Femur (tissue), 1 donor: ENCODE data around the gene UBE2G1.
"Not testable (repeated sequence)": the region's sequence is repeated elsewhere in the genome, so short reads cannot be mapped to it uniquely, and the experiment has no call there.

Experiments used
- DNase-seq: peaks from one replicate; pipeline ENCODE4 v3.0.0-alpha.2; 2017

The UBE2G1 gene

GRCh38 chr17:4375039-4375748 is 8.7 kb upstream of the UBE2G1 start:
- DNase-seq = no peak

- no peak for DNase-seq
Observed at GRCh38 chr17:4369557-4370230, 3.2 kb upstream of the UBE2G1 start.

- no peak for DNase-seq
Observed at GRCh38 chr17:4368341-4368740, 1.9 kb upstream of the UBE2G1 start.

DNA sequence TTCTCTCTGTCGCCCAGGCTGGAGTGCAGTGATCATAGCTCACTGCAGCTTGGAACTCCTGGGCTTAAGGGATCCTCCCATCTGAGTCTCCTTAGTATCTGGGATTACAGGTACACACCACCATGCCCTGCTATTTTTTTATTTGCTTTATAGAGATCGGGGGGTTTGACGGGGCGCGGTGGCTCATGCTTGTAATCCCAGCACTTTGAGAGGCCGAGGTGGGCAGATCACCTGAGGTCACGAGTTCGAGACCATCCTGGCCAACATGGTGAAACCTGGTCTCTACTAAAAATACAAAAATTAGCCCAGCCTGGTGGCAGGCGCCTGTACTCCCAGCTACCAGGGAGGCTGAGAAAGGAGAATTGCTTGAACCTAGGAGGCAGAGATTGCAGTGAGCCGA is 702 bp upstream of the UBE2G1 start:
- not testable (repeated sequence) for DNase-seq

DNA sequence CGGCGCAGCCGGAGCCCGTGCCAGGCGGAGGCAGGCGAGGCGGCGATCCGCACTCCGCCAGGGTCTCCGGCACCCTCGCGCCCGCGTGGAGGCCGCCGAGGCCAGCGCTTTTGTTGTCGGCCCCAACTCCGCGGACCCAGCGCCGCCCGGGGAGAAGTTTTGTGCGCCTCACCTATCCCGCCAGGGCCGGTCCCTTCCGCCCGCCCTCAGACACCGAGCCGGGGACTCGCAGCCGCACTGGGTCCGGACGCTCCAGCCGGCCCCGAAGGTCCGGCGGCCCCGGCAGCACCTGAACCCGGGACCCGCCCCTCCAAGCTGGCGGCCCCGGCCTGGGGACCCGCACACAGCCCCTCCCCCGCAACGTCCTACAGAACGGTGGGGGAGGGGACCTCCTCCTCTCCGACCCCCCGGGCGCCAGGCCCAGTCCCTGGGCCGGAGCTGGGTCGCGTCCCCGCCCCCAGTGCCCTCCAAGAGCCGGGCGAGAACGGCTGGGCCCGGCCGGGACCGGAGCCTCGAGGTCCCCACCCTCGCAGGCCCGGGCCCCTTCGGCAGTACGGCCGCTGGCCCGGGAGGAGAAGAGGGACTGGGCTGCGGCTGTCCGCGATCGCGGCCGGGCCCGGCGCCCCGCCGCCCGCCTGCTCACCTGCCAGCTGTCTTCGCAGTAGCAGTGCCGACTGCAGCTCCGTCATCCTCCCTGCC is 698 bp downstream of the UBE2G1 start:
- peak; percentile 37 for DNase-seq

DNA sequence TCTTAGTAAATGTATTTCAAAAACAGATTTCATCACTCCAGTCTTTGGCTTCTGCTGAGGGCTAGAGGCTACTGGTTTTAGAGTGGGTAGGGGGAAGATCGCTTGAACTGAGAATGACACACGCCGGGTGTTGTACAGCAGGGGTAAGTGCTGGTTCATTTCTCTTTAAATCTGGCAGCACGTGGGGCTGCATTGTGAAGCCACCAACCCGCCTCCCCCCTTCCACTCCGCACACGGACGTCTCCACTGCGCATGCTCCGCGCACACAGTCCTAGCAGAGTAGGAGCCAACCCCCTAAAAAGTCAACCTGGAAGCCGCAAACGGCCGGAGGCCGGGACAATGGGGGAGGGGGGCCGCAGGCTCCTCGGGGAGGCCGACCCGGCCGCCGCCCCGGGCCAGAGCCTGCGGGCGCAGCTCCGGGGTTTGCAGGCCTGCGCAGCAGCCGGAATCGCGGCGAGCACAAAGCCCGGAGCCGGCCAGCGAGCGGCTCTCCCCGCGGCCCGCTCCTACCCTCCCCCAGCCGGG is 1.3 kb downstream of the UBE2G1 start:
- DNase-seq = peak; percentile 93

- no peak for DNase-seq
Observed at GRCh38 chr17:4364622-4365041, 1.8 kb downstream of the UBE2G1 start.

DNA sequence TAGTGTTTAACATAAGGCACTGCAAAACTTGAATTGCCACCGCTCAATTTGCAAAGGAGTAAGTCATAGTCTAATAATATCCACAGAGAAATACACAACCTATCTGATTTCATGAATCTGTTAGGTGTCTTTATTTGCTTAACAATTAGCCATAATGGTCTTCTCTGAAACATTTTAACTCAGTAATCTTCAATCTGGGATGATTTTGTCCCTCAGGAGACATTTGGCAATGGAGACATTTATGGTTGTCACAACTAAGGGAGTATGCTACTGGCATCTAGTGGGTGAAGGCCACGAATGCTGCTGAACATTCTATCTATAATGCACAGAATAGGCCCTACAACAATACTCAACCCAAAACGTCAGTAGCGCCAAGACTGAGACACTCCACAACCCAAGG is 4.3 kb downstream of the UBE2G1 start:
- DNase-seq = no peak

DNA sequence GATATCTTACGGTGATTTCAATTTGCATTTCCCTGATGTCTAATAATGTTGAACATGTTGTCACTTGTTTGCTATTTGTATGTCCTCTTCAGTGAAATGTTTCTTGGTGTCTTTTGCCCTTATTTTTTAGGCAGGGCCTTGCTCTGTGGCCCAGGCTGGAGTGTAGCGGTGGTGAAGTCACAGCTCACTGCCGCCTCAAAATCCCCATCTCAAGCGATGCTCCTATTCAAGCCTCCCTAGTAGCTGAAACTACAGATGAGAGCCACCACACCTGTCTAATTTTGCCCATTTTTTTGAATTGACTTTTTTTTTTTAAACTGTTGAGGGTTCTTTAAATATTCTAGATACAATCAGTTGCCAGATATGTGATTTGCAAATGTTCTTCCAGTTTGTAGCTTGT is 8.3 kb downstream of the UBE2G1 start:
- no peak for DNase-seq

- no peak for DNase-seq
Observed at GRCh38 chr17:4357671-4358070, 8.8 kb downstream of the UBE2G1 start.

DNA sequence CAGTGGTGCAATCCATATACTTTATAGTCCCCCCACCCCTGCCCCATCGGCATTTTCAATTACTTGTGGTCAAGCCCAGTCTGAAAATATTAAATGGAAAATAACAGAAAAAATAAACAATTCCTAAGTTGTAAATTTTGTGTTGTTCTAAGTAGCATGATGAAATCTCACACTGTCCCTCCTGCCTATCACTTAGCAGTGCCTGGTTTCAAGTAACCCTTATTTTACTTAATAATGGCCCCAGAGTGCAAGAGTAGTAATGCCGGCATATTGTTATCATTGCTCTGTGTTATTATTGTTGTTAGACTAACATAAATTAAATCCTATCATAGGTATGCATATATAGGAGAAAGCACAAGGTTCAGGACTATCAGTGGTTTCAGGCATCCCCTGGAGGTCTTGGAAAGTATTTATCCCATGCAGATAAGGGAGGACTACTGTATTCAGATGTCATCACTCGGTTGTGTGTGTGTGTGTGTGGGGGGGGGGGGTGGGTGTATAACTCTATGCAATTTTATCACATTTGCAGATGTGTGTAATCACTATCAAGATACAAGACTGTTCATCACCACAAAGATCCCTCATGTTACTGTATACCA is 9.3 kb downstream of the UBE2G1 start:
- no peak for DNase-seq

- no peak for DNase-seq
Observed at GRCh38 chr17:4354862-4355514, 11.5 kb downstream of the UBE2G1 start.

GRCh38 chr17:4354206-4354605 is 12.3 kb downstream of the UBE2G1 start:
- DNase-seq = no peak

DNA sequence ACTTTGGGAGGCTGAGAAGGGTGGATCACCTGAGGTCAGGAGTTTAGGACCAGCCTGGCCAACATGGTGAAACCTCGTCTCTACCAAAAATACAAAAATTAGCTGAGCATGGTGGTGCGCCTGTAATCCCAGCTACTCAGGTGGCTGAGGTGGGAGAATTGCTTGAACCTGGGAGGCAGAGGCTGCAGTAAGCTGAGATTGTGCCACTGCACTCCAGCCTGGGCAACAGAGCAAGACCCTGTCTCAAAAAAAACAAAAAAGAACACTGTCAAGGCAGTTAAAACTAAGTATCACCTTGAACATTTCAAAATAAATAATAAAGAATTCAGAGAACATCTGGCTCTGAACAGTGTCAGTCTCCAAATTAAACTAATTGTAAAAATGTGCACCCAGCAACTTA is 16.3 kb downstream of the UBE2G1 start:
- DNase-seq = not testable (repeated sequence)

DNA sequence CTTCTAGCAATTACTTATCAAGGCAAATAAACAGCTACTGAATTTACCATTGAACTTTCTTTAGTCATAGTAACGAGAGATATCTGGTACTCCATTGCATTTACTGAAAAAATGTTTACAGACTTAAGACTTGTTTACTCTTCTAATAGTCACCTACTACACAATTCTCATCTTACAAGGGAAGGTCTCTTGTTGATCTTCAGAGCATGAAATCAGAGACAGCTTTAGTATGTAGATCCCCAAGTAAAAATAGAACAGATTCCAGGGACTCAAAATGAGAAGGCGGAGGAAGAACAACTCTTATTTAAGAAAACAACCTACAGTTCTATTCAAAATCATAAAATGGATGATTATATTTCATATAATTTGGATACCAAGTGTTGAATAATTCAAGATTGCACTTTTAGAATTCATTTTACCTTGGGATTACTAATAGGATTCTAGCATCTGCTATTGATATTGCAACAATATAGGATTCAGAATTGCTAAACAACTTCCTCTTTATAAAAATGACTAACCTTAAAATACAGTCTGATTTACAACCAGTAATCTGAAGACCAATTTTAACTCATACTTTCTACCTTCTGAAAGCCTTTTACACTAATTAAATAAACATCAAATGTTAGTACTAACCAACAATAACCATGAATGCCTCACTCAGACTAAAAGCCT is 20.8 kb downstream of the UBE2G1 start:
- DNase-seq = no peak

- DNase-seq = no peak
Observed at GRCh38 chr17:4344926-4345325, 21.5 kb downstream of the UBE2G1 start.

- DNase-seq = no peak
Observed at GRCh38 chr17:4342535-4342934, 23.9 kb downstream of the UBE2G1 start.

GRCh38 chr17:4341616-4341977 is 24.9 kb downstream of the UBE2G1 start:
- DNase-seq = no peak

DNA sequence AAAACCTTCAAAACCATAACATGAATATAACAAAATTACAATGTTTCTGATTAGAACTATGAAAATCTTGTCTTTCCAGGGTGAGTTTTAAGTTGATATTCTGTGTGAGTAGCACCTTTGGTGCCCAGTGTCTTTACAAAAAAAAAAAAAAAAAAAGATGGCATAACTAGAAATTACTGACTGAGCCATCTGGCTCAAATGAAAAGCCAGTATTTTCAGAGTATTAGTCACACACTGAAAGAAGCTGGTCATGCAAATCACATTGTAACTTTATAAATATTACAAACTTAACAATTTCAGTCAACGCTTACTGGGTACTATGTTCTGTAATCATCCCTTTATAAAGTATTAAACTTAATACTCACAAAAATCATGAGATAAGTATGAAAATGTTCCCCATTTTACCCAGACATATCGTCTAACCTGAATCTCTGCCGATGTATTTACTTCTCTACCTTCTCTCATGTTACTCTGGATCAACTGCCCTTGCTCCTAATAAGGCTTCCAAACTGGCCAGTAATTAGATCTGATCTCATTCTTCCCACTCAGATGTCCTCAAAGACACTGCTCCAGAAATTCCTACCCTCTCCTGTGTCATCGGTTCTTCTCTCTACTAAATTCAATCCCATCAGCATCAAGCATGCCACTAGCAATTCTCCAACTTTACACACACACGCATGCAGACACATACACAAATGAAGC is 25.4 kb downstream of the UBE2G1 start:
- no peak for DNase-seq

DNA sequence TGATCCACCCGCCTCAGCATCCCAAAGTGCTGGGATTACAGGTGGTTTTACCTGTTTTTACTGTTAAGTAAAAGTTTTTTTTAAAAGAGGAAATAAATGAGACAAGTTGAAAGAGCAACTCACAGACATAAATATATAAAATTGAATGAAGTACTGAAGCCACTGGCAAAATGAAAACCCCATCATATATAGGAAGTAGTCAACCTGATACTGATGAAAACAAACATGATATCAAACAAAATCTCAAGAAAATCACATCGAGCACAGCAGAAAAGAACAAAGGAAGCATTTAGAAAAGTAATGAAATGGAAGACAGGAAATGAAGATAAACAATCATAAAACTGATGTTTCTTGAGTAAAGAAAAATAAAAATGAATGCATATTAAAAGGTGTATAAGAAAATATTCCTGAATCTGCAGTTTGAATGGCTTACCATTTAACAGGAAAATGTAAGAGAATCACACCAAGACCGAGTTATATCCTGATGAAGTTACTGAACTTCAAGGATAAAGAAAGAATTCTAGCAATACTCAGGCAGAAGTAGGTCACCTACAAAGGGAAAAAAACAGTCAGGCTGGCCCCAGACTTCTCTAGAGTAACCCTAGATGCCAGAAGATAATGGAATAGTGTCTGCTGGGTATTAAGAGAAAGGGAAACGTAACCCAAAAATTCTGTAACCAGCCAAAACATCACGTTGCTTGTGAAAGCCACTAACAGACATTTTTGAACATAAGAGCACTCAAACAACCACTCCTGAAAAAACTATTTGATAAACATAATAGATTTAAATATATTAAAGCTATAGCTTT is 31.5 kb downstream of the UBE2G1 start:
- DNase-seq = no peak

DNA sequence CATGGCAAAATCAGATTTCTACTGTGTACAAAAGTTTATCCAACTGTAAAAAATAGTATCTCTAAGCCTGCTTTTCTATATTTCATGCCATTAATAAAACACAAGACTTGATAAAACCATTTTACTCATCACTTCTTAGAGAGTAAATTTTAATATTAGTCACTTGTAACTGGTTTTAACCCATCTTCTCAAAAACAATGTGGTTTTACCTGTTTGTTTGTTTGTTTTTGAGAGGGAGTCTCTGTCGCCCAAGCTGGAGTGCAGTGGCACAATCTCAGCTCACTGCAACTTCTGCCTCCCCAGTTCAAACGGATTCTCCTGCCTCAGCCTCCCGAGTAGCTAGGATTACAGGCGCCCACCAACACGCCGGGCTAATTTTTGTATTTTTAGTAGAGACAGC is 32.1 kb downstream of the UBE2G1 start:
- DNase-seq = no peak
